Retinal pigment epithelial cell (primary cell): ENCODE data around the gene UBE3C.

Experiments used
- DNase-seq: peaks from one replicate; pipeline ENCODE4 v3.0.0-alpha.2; 2010; ENCODE audit warnings: low read depth
- H3K4me3 ChIP-seq: 2 replicates; pipeline ENCODE4 v1.5.1; 2011; ENCODE audit warnings: mild to moderate bottlenecking, low read length, control low read depth, moderate library complexity
- TF ChIP-seq, protein P1 (sequence below): conservative IDR thresholded peaks from 2 replicates; pipeline ENCODE4 v1.5.1; 2011; ENCODE audit warnings: low read depth, low read length, control low read depth, inconsistent platforms

Gene UBE3C

GRCh38 chr7:157266272-157266671 is 127.5 kb downstream of the UBE3C start:
- TF ChIP-seq, protein P1, sequence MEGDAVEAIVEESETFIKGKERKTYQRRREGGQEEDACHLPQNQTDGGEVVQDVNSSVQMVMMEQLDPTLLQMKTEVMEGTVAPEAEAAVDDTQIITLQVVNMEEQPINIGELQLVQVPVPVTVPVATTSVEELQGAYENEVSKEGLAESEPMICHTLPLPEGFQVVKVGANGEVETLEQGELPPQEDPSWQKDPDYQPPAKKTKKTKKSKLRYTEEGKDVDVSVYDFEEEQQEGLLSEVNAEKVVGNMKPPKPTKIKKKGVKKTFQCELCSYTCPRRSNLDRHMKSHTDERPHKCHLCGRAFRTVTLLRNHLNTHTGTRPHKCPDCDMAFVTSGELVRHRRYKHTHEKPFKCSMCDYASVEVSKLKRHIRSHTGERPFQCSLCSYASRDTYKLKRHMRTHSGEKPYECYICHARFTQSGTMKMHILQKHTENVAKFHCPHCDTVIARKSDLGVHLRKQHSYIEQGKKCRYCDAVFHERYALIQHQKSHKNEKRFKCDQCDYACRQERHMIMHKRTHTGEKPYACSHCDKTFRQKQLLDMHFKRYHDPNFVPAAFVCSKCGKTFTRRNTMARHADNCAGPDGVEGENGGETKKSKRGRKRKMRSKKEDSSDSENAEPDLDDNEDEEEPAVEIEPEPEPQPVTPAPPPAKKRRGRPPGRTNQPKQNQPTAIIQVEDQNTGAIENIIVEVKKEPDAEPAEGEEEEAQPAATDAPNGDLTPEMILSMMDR = no peak
- DNase-seq = no peak
- no peak overlapping the region for H3K4me3 ChIP-seq

- DNase-seq = no peak
- H3K4me3 ChIP-seq = no peak overlapping the region
- TF ChIP-seq, protein P1 = no peak
Observed at GRCh38 chr7:157267516-157267915, 128.8 kb downstream of the UBE3C start.

DNA sequence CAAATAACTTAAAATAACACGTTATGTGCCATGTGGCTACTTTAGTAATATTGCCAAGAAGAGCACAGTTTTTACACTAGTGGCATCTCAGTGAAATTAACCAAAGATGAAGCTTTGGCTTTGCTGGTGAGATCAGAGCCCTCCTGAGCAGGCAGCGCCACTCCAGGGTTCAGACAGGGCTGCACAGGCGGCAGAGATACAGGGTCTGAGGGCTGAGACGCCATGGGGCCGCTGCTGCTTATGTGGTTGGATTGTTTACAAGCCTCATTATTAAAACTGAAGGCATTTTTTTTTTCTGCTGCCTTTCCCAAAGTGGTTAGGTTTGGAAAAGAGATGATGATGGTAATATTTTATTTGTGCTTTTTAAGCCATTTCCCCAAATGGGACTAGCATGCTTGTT is 129.2 kb downstream of the UBE3C start:
- no peak overlapping the region for H3K4me3 ChIP-seq
- TF ChIP-seq, protein P1 = no peak
- no peak for DNase-seq

DNA sequence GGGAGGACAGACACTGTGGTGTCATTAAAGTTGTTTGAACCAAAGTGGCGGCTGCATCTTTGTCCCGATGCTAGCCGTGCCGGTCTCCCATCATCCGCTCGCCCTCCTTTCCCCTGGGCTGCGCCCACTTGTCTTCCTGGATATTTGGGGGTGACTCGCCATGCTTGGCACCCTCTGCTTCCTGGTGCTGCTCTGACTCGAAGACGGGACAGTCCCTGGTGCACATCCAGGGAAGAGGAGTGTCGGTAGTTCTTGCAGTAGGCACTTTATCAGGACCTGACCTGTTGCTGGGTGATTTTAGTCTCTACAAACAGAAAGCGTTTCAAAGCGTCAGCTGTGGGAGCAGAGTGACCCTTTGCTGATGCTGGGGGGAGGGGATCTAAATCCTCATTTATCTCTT is 129.8 kb downstream of the UBE3C start:
- TF ChIP-seq, protein P1 = no peak
- H3K4me3 ChIP-seq = no peak overlapping the region
- no peak for DNase-seq

DNA sequence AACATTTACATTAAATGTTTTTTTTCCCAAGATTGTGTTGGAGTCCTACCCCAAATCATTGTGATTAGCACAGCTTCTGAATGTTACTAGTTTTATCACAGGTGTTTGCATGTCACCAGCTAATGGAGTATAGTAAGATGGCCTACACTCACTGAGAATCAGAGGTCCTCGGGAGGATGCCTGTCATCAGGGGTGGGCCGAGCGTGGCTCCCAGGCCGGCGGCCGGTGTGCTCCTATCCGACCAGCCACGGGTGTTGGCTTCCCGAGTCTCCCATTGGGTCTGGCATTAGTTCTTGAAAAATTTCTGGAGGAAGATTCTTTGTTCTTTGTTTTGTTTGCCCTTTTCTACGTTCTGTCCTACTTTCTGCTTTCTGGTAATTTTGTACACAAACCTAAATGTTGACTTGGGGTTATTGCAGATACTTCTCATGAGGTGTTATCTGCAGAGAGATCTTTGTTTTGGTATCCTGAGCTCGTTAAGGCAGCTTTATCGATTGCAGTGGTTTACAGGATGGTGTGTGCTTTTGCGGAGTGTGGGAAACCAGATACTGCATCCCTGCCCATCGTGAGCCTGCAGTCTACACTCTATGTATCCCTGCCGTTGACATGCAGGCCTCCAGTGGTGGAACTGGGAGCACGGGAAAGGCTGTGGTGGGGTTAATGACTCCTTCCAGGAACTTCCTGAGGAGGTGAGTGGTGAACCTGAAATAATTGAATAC is 130.8 kb downstream of the UBE3C start:
- TF ChIP-seq, protein P1 = no peak
- no peak overlapping the region for H3K4me3 ChIP-seq
- DNase-seq = no peak

- TF ChIP-seq, protein P1 = no peak
Observed at GRCh38 chr7:157270060-157270444, 131.3 kb downstream of the UBE3C start.

DNA sequence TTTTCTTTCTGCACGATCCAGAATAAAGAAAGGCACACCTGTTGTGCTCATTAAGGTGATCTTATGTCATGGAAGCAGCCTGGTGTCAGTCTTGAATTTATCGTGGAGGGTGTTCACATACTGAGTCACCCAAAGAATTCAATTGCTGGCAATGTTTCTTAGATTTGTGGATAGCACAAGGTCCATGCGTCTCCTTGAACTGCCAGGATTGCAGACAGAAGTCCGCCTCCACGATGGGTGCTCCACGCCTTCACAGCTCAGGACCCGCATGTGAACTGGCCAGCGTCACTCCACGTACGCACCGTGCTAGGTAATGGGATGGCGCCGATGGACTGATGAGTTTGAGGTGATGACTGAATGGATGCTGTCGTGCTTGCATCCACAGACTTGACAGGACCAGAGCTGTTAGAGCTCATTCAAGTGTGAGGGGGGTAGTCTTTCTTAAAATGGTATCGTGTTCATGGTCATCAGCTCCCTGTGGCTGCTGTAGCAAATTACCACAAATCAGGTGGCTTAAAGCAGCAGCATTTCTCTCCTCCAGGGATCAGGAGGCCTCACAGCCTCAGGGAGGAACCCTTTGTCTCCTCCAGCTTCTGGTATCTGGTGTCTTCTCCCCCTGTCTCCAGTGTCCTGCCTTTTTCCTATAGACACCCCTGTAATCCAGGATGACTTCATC is 132.7 kb downstream of the UBE3C start:
- no peak for DNase-seq
- no peak overlapping the region for H3K4me3 ChIP-seq
- TF ChIP-seq, protein P1 = no peak

More at GRCh38 chr7:157270060-157270444, 131.3 kb downstream of the UBE3C start:
- no peak overlapping the region for H3K4me3 ChIP-seq
- DNase-seq = no peak
